IMR-90 (cell line): ENCODE measurements around the gene COG2. TPM values are rescaled to one million over a fixed set of nuclear protein-coding genes. Genes with fewer than 3 reads are reported as not detected.

Experiments used
- ATAC-seq: fragments of 200-7000 bp; cut with Tn5 transposase; 2 replicates; pipeline ENCODE4 v1.9.1; 2020; ENCODE audit warnings: low read depth, mild to moderate bottlenecking, moderate library complexity
- BruUV-seq: library from RNA; stranded (reverse); fragments of 400-500 nt; replicated peaks from 2 replicates; lab custom pipeline; 2021; lab: Mats Ljungman, UMichigan
- CTCF ChIA-PET: fragments of 300-600 bp; formaldehyde crosslinking; extraction: SDS; loops from one replicate; lab custom pipeline; 2021; ENCODE audit warnings: antibody characterized with exemption; lab: Yijun Ruan, JAX
- POLR2A ChIA-PET: fragments of 300-600 bp; sonication (Branson Sonifier 250); formaldehyde crosslinking; loops from one replicate; lab custom pipeline; 2022; ENCODE audit warnings: antibody characterized with exemption; ENCODE audit not compliant: unreplicated experiment; lab: Charles Lee
- DNase-seq: peaks from one replicate; pipeline ENCODE4 v3.0.0; 2013
- H2AFZ ChIP-seq: replicated peaks from 2 replicates; pipeline ENCODE3; 2013; ENCODE audit warnings: low read length, mild to moderate bottlenecking; ENCODE audit not compliant: poor library complexity
- H2AK5ac ChIP-seq: 2 replicates; pipeline ENCODE4 v1.6.1; 2013; ENCODE audit warnings: low read depth, low read length, inconsistent platforms
- H2AK9ac ChIP-seq: replicated peaks from 2 replicates; pipeline ENCODE3; 2013; ENCODE audit warnings: mild to moderate bottlenecking, low read depth, low read length, moderate library complexity; ENCODE audit not compliant: poor library complexity
- H2BK120ac ChIP-seq: 2 replicates; pipeline ENCODE4 v1.6.1; 2013; ENCODE audit warnings: low read depth, low read length, inconsistent platforms
- H2BK15ac ChIP-seq: 3 replicates; pipeline ENCODE4 v1.6.1; 2013; ENCODE audit warnings: low read depth, low read length, inconsistent platforms
- H2BK20ac ChIP-seq: 2 replicates; pipeline ENCODE4 v1.6.1; 2013; ENCODE audit warnings: low read depth, mild to moderate bottlenecking, inconsistent platforms, low read length, moderate library complexity
- H2BK5ac ChIP-seq: 2 replicates; pipeline ENCODE4 v1.6.1; 2013; ENCODE audit warnings: mild to moderate bottlenecking, low read depth, low read length, inconsistent platforms; ENCODE audit not compliant: poor library complexity, severe bottlenecking
- H3K14ac ChIP-seq: replicated peaks from 2 replicates; pipeline ENCODE4 v1.6.1; 2013; ENCODE audit warnings: low read depth, low read length, inconsistent platforms
- H3K18ac ChIP-seq: 2 replicates; pipeline ENCODE4 v1.6.1; 2013; ENCODE audit warnings: low read depth, low read length, control low read depth
- H3K23ac ChIP-seq: 2 replicates; pipeline ENCODE4 v1.6.1; 2013; ENCODE audit warnings: low read depth, low read length, inconsistent platforms
- H3K27ac ChIP-seq: 2 replicates; pipeline ENCODE4 v1.5.1; 2013; ENCODE audit warnings: mild to moderate bottlenecking, control low read depth, low read length; ENCODE audit not compliant: insufficient read depth
- H3K27me3 ChIP-seq: 2 replicates; pipeline ENCODE4 v1.6.1; 2013; ENCODE audit warnings: low read length; ENCODE audit not compliant: control insufficient read depth, insufficient read depth
- H3K36me3 ChIP-seq: 2 replicates; pipeline ENCODE4 v1.6.1; 2013; ENCODE audit warnings: low read length, mixed read lengths; ENCODE audit not compliant: control insufficient read depth, insufficient read depth
- H3K4ac ChIP-seq: 2 replicates; pipeline ENCODE4 v1.6.1; 2013; ENCODE audit warnings: low read depth, low read length, inconsistent platforms
- H3K4me1 ChIP-seq: 2 replicates; pipeline ENCODE4 v1.6.1; 2013; ENCODE audit warnings: low read length, mixed read lengths; ENCODE audit not compliant: control insufficient read depth, insufficient read depth
- H3K4me2 ChIP-seq: 2 replicates; pipeline ENCODE4 v1.6.1; 2013; ENCODE audit warnings: low read depth, mild to moderate bottlenecking, control low read depth, low read length, moderate library complexity
- H3K4me3 ChIP-seq: 2 replicates; pipeline ENCODE4 v1.5.1; 2013; ENCODE audit warnings: low read depth, mild to moderate bottlenecking, control low read depth, low read length, moderate library complexity; ENCODE audit not compliant: insufficient read depth
- H3K56ac ChIP-seq: 2 replicates; pipeline ENCODE4 v1.6.1; 2013; ENCODE audit warnings: low read length, inconsistent platforms; ENCODE audit not compliant: insufficient read depth; ENCODE audit errors: extremely low read depth
- H3K79me1 ChIP-seq, 2 experiments: 2 replicates each; pipeline ENCODE4 v1.6.1; 2013; ENCODE audit warnings: low read length in 2 of 2, inconsistent platforms in 1 of 2, low read depth in 1 of 2
- H3K9ac ChIP-seq: 2 replicates; pipeline ENCODE4 v1.6.1; 2013; ENCODE audit warnings: low read depth, low read length, control low read depth
- H3K9me1 ChIP-seq: 2 replicates; pipeline ENCODE4 v1.6.1; 2013; ENCODE audit warnings: low read length, inconsistent platforms; ENCODE audit not compliant: insufficient read depth
- H3K9me3 ChIP-seq: 2 replicates; pipeline ENCODE4 v1.6.1; 2013; ENCODE audit warnings: low read length; ENCODE audit not compliant: control insufficient read depth, insufficient read depth
- H4K20me1 ChIP-seq: 2 replicates; pipeline ENCODE4 v1.6.1; 2013; ENCODE audit warnings: low read length, inconsistent platforms; ENCODE audit not compliant: insufficient read depth
- H4K5ac ChIP-seq: 2 replicates; pipeline ENCODE4 v1.6.1; 2013; ENCODE audit warnings: mild to moderate bottlenecking, low read depth, low read length, control low read depth
- H4K8ac ChIP-seq, 2 experiments: 2 replicates each; pipeline ENCODE4 v1.6.1; 2013; ENCODE audit warnings: low read depth in 2 of 2, low read length in 2 of 2, control low read depth in 1 of 2, inconsistent platforms in 1 of 2
- H4K91ac ChIP-seq: 2 replicates; pipeline ENCODE4 v1.6.1; 2013; ENCODE audit warnings: low read depth, low read length, inconsistent platforms; ENCODE audit not compliant: insufficient read depth
- BHLHE40 ChIP-seq: fragments of 150-350 bp; IDR thresholded peaks from 2 replicates; pipeline ENCODE4 v1.6.1; 2016; ENCODE audit warnings: mild to moderate bottlenecking, low read depth, low read length
- ELK1 ChIP-seq: fragments of 150-350 bp; IDR thresholded peaks from 2 replicates; pipeline ENCODE4 v1.6.1; 2016; ENCODE audit warnings: low read depth, mild to moderate bottlenecking, low read length, moderate library complexity, borderline replicate concordance
- MAFK ChIP-seq: IDR thresholded peaks from 2 replicates; pipeline ENCODE4 v1.6.1; 2012; ENCODE audit warnings: low read depth, low read length, improper control_type of control experiment
- MAZ ChIP-seq: IDR thresholded peaks from 2 replicates; pipeline ENCODE4 v1.6.1; 2012; ENCODE audit warnings: low read depth, mild to moderate bottlenecking, low read length, improper control_type of control experiment, moderate library complexity, borderline replicate concordance
- MXI1 ChIP-seq: IDR thresholded peaks from 2 replicates; pipeline ENCODE4 v1.6.1; 2012; ENCODE audit warnings: low read depth, mild to moderate bottlenecking, low read length, moderate library complexity, borderline replicate concordance
- WGBS, 2 experiments: methylation state at CpG; one replicate each; pipeline versions ENCODE4 v1.1.5 to v1.1.7; 2013; ENCODE audit warnings: missing lambda C conversion rate in 2 of 2; ENCODE audit not compliant: insufficient read length in 1 of 2; ENCODE audit errors: extremely low coverage in 2 of 2; 5-methylcytosine and 5-hydroxymethylcytosine counted together
- dilution Hi-C: fragments of 300-500 bp; cut with HindIII; formaldehyde crosslinking; loops from one replicate; pipeline ENCODE4 v1.14.3; 2018; ENCODE audit warnings: low sequenced_read_pairs; ENCODE audit not compliant: unreplicated experiment
- in situ Hi-C: fragments of 300-500 bp; cut with MboI; formaldehyde crosslinking; loops from 3 replicates; pipeline ENCODE4 v1.14.3; 2019; ENCODE audit warnings: low sequenced_read_pairs, inconsistent platforms, mixed read lengths
- intact Hi-C: fragments of 100-400 bp; cut with micrococcal nuclease; formaldehyde crosslinking; loops from 2 replicates; pipeline ENCODE4 v1.10.0; 2022
- polyA plus RNA-seq, 3 experiments: library from polyadenylated mRNA; depleted of rRNA; stranded (reverse); fragments of >200 nt; gene quantifications; 2 replicates each; pipeline ENCODE4 v1.2.3, GENCODE V29; 2012; ENCODE audit warnings: low replicate concordance in 1 of 3
- total RNA-seq: library from RNA; depleted of rRNA; stranded (reverse); fragments of >200 nt; gene quantifications from 2 replicates; pipeline ENCODE4 v1.2.3, GENCODE V29; 2012

COG2 gene
- total and polyA plus RNA-seq, 2 of the 4 experiments (the other 2 are of a cell fraction): 9.1 to 16.7 TPM

GRCh38 chr1:230728710-230729392, 86.6 kb downstream of the COG2 start:
- Histone ChIP-seq H4K5ac (no peak overlapping the region), H3K36me3 (no peaks in the 10 kb centered on the region), H3K23ac (no peak overlapping the region), H2BK5ac (no peak overlapping the region), H2BK15ac (no peak overlapping the region), H2AK9ac (no peak overlapping the region), H2AFZ (no peak overlapping the region), H2BK120ac (no peak overlapping the region), H4K20me1 (no peaks in the 10 kb centered on the region), H3K9me1 (no peaks in the 10 kb centered on the region), H3K4ac (no peak overlapping the region), H3K9me3 (no peaks in the 10 kb centered on the region), H3K56ac (no peak overlapping the region), H3K14ac (no peak overlapping the region), H3K27me3 (peaks cover 4% of the 10 kb centered on the region), H3K9ac (no peak overlapping the region), H4K91ac (no peak overlapping the region), H2BK20ac (no peak overlapping the region), H3K79me1 (no peaks in the 10 kb centered on the region), H3K4me1 (no peaks in the 10 kb centered on the region), H3K4me3 (no peak overlapping the region), H3K18ac (no peak overlapping the region), H3K27ac (no peak overlapping the region), H4K8ac (no peak overlapping the region), H3K4me2 (no peak overlapping the region), H2AK5ac (no peak overlapping the region)
- BruUV-seq: no TSS peak
- TF ChIP-seq MAZ (no peak), BHLHE40 (no peak), MXI1 (no peak), MAFK (no peak), ELK1 (no peak)
- ChIA-PET POLR2A (no interaction called here), CTCF (no interaction called here)
- dilution Hi-C loops (no loop called here), intact Hi-C loops (no loop called here), in situ Hi-C loops (no loop called here)
- no peak for DNase-seq
- ATAC-seq: no peak
- 46% methylated on average over 4 of the region's 6 CpGs; no CpG with 5 or more reads in 1 of the 2 experiments for WGBS, 2 experiments
